Lower leg skin (tissue), 3 donors: ENCODE results near the gene RHOJ.

Experiments used
- CTCF ChIP-seq, 3 donors: fragments of 450-650 bp; IDR thresholded peaks; one replicate each; pipeline ENCODE4 v1.5.1; 2016; ENCODE audit warnings: antibody characterized with exemption in 3 of 3, mild to moderate bottlenecking in 3 of 3, moderate library complexity in 2 of 3
- POLR2A ChIP-seq, 2 donors: fragments of 450-650 bp; IDR thresholded peaks; one replicate each; pipeline ENCODE4 v1.6.1; 2016 to 2017; ENCODE audit warnings: antibody characterized with exemption in 2 of 2, mild to moderate bottlenecking in 1 of 2, moderate library complexity in 1 of 2

GRCh38 chr14:63267171-63267570 is 62.9 kb downstream of the RHOJ start:
- TF ChIP-seq CTCF (IDR thresholded peaks at IDR 0.05) (no peak), POLR2A (IDR thresholded peaks at IDR 0.05) (no peak)
